Activated T-cell treated with anti-CD3 and anti-CD28 coated beads for 1 hour (primary cell): Measurements from ENCODE around the gene ERC1.
A peak's percentile ranks its signal among the peaks of the same experiment; 100 is the strongest.

Source experiments
- DNase-seq: peaks from one replicate; pipeline ENCODE4 v3.0.0-alpha.2; 2020; ENCODE audit warnings: low read depth

ERC1 gene

GRCh38 chr12:1515428-1515827, 524.4 kb downstream of the ERC1 start:
- DNase-seq, result no peak

- DNase-seq, result no peak
Measured at GRCh38 chr12:1517007-1517406, 526.0 kb downstream of the ERC1 start.

GRCh38 chr12:1517734-1518525, 526.9 kb downstream of the ERC1 start:
- no peak for DNase-seq

- no peak for DNase-seq
Measured at GRCh38 chr12:1518591-1519516, 527.8 kb downstream of the ERC1 start.

GRCh38 chr12:1519642-1520041, 528.6 kb downstream of the ERC1 start:
- no peak for DNase-seq

GRCh38 chr12:1523046-1523445, 532.0 kb downstream of the ERC1 start:
- DNase-seq, result no peak

GRCh38 chr12:1523558-1524050, 532.6 kb downstream of the ERC1 start:
- DNase-seq, result no peak

GRCh38 chr12:1525858-1526257, 534.8 kb downstream of the ERC1 start:
- no peak for DNase-seq

- no peak for DNase-seq
Measured at GRCh38 chr12:1527789-1528188, 536.8 kb downstream of the ERC1 start.

- no peak for DNase-seq
Measured at GRCh38 chr12:1528791-1529190, 537.8 kb downstream of the ERC1 start.

- no peak for DNase-seq
Measured at GRCh38 chr12:1529228-1529861, 538.3 kb downstream of the ERC1 start.

GRCh38 chr12:1529862-1530591, 539.0 kb downstream of the ERC1 start:
- no peak for DNase-seq

GRCh38 chr12:1530592-1531152, 539.6 kb downstream of the ERC1 start:
- no peak for DNase-seq

- peak; percentile 7 for DNase-seq
Measured at GRCh38 chr12:1531153-1531653, 540.2 kb downstream of the ERC1 start.

GRCh38 chr12:1531654-1532374, 540.8 kb downstream of the ERC1 start:
- DNase-seq, result no peak

GRCh38 chr12:1532375-1533165, 541.5 kb downstream of the ERC1 start:
- DNase-seq, result no peak

- no peak for DNase-seq
Measured at GRCh38 chr12:1533205-1533601, 542.2 kb downstream of the ERC1 start.

GRCh38 chr12:1533602-1534304, 542.7 kb downstream of the ERC1 start:
- peak; percentile 7 for DNase-seq

GRCh38 chr12:1534748-1535147, 543.7 kb downstream of the ERC1 start:
- no peak for DNase-seq
